ENCODE results near the gene SLC1A7.
"Not testable (repeated sequence)": the region's sequence is repeated elsewhere in the genome, so short reads cannot be mapped to it uniquely, and the experiment has no call there.

The SLC1A7 gene

GRCh38 chr1:53142226-53142853 lies at the start of gene SLC1A7:
TSS of gene SLC1A7 (minus strand) at chr1:53142638. CDS start at chr1:53142449, 189 bp downstream.
- H3K4me3 ChIP-seq (ENCODE audit: low read depth, low read length): no peak within 1 kb of the TSS
- CTCF ChIA-PET: no interaction called here
- DNase-seq (ENCODE audit: low read depth, low spot score): no peak
- POLR2A ChIA-PET: no interaction called here
- TF ChIP-seq CTCF (IDR thresholded peaks at IDR 0.05; ENCODE audit: insufficient read depth, low read length, missing control alignments): no peak

- ChIA-PET CTCF (interaction anchor here (0.8 to 1.5 kb wide), 7 partner anchors 8 to 289 kb away, joined by 3 to 7 read pairs (median 3); partner anchors contain the start of gene ECHDC2), POLR2A (no interaction called here)
Measured at GRCh38 chr1:53190210-53190611, 47.8 kb upstream of the SLC1A7 start.

GRCh38 chr1:53189061-53189460 lies 46.6 kb upstream of the SLC1A7 start:
- ChIA-PET POLR2A (no interaction called here), CTCF (interaction anchor here (1.2 to 1.5 kb wide), 2 partner anchors 8 to 268 kb away, joined by 3 to 7 read pairs; partner anchors contain the start of gene ECHDC2)
- H3K4me3 ChIP-seq (ENCODE audit: low read depth, low read length): no peak overlapping the region
- no peak for TF ChIP-seq CTCF (IDR thresholded peaks at IDR 0.05; ENCODE audit: insufficient read depth, low read length, missing control alignments)
- no peak for DNase-seq (ENCODE audit: low read depth, low spot score)

More at GRCh38 chr1:53190210-53190611, 47.8 kb upstream of the SLC1A7 start:
- DNase-seq (ENCODE audit: low read depth, low spot score): no peak
- H3K4me3 ChIP-seq (ENCODE audit: low read depth, low read length): no peak overlapping the region
- TF ChIP-seq CTCF (IDR thresholded peaks at IDR 0.05; ENCODE audit: insufficient read depth, low read length, missing control alignments): no peak

GRCh38 chr1:53188099-53188498 lies 45.7 kb upstream of the SLC1A7 start:
- CTCF ChIA-PET: interaction anchor here (1.9 kb wide), 1 partner anchor 10 kb away, joined by 7 read pairs; no protein-coding TSS in a partner anchor
- POLR2A ChIA-PET: no interaction called here
- no peak for TF ChIP-seq CTCF (IDR thresholded peaks at IDR 0.05; ENCODE audit: insufficient read depth, low read length, missing control alignments)
- no peak overlapping the region for H3K4me3 ChIP-seq (ENCODE audit: low read depth, low read length)
- DNase-seq (ENCODE audit: low read depth, low spot score): no peak

- no peak for TF ChIP-seq CTCF (IDR thresholded peaks at IDR 0.05; ENCODE audit: insufficient read depth, low read length, missing control alignments)
- DNase-seq (ENCODE audit: low read depth, low spot score): no peak
- no peak overlapping the region for H3K4me3 ChIP-seq (ENCODE audit: low read depth, low read length)
- POLR2A ChIA-PET: no interaction called here
- CTCF ChIA-PET: interaction anchor here (1.0 to 8.6 kb wide), 20 partner anchors 8 to 461 kb away, joined by 3 to 95 read pairs (median 6); partner anchors contain the start of genes CPT2 and ZYG11B
Measured at GRCh38 chr1:53187401-53187800, 45.0 kb upstream of the SLC1A7 start.

GRCh38 chr1:53186533-53186932 lies 44.1 kb upstream of the SLC1A7 start:
- DNase-seq (ENCODE audit: low read depth, low spot score): no peak
- ChIA-PET POLR2A (no interaction called here), CTCF (interaction anchor here (0.5 to 8.6 kb wide), 39 partner anchors 8 to 490 kb away, joined by 3 to 95 read pairs (median 4); partner anchors contain the start of genes CPT2 and ZYG11B)
- H3K4me3 ChIP-seq (ENCODE audit: low read depth, low read length): no peak overlapping the region
- TF ChIP-seq CTCF (IDR thresholded peaks at IDR 0.05; ENCODE audit: insufficient read depth, low read length, missing control alignments): no peak

- DNase-seq (ENCODE audit: low read depth, low spot score); H3K4me3 ChIP-seq (ENCODE audit: low read depth, low read length): not testable (repeated sequence)
- ChIA-PET CTCF (interaction anchor here (0.6 to 8.6 kb wide), 41 partner anchors 9 to 489 kb away, joined by 3 to 95 read pairs (median 4); partner anchors contain the start of genes CPT2, ECHDC2 and ZYG11B), POLR2A (interaction anchor here (0.6 kb wide), 1 partner anchor 13 kb away, joined by 4 read pairs; no protein-coding TSS in a partner anchor)
Measured at GRCh38 chr1:53185955-53186297, 43.5 kb upstream of the SLC1A7 start.

All from AG04449 (cell line).